Peyer's patch (tissue), 4 donors: ENCODE results near the gene GALNT12. TPM values are rescaled to one million over a fixed set of nuclear protein-coding genes. Genes with fewer than 3 reads are reported as not detected.

Experiments used
- DNase-seq, 3 donors: peaks; one replicate each; pipeline ENCODE4 v3.0.0-alpha.2; 2017 to 2019
- H3K27ac ChIP-seq, 4 donors: fragments of 200-600 bp; sonication (generic); one replicate each; pipeline ENCODE4 v1.5.1; 2016 to 2019
- H3K27me3 ChIP-seq, 2 donors: fragments of 200-600 bp; sonication (generic); one replicate each; pipeline ENCODE4 v1.5.1; 2019
- H3K36me3 ChIP-seq, 3 donors: fragments of 200-600 bp; sonication (generic); one replicate each; pipeline ENCODE4 v1.5.1; 2016 to 2019
- H3K4me1 ChIP-seq, 4 donors: fragments of 200-600 bp; sonication (generic); one replicate each; pipeline ENCODE4 v1.5.1; 2016 to 2019
- H3K4me3 ChIP-seq, 4 donors: fragments of 200-600 bp; sonication (generic); 1 replicate in 3 of 4; 2 replicates in 1 of 4; pipeline ENCODE4 v1.5.1; 2016 to 2019; ENCODE audit warnings: mild to moderate bottlenecking in 1 of 4
- H3K9me3 ChIP-seq, 4 donors: fragments of 200-600 bp; sonication (generic); one replicate each; pipeline ENCODE4 v1.5.1; 2016 to 2019; ENCODE audit warnings: mild to moderate bottlenecking in 1 of 4
- CTCF ChIP-seq, 6 experiments: fragments of 450-650 bp in 4 of 6; fragments of 200-600 bp in 2 of 6; sonication (generic) in 1 of 6; IDR thresholded peaks; one replicate each; pipeline ENCODE4 v1.5.1; 2017 to 2019; ENCODE audit warnings: antibody characterized with exemption in 6 of 6, mild to moderate bottlenecking in 3 of 6, moderate library complexity in 1 of 6
- POLR2A ChIP-seq, 2 donors: fragments of 450-650 bp; IDR thresholded peaks; one replicate each; pipeline ENCODE4 v1.5.1; 2017; ENCODE audit warnings: antibody characterized with exemption in 2 of 2, mild to moderate bottlenecking in 2 of 2, moderate library complexity in 2 of 2
- total RNA-seq, 4 donors: library from RNA; depleted of rRNA; stranded (reverse); fragments of >200 nt; gene quantifications; one replicate each; pipeline ENCODE4 v1.1.0, GENCODE V29; 2016

GALNT12 gene
- total RNA-seq, 4 donors from 2014 or later: 73.6 to 118 (median 93.0) TPM

- TF ChIP-seq CTCF (IDR thresholded peaks at IDR 0.05) (no peak), POLR2A (IDR thresholded peaks at IDR 0.05) (no peak)
- peak overlapping the region in 1 of 4 donors; percentile 87 for H3K27ac ChIP-seq
Measured at GRCh38 chr9:98810102-98810842, 2.8 kb downstream of the GALNT12 start.

GRCh38 chr9:98811051-98811650 is 3.7 kb downstream of the GALNT12 start:
- Histone ChIP-seq H3K27me3 (no peaks in the 10 kb centered on the region), H3K9me3 (no peaks in the 10 kb centered on the region), H3K27ac (no peak overlapping the region), H3K4me3 (no peak overlapping the region), H3K36me3 (no peaks in the 10 kb centered on the region), H3K4me1 (peaks cover 0 to 27% (median 4%) of the 10 kb centered on the region in 4 donors)
- TF ChIP-seq CTCF (IDR thresholded peaks at IDR 0.05) (no peak), POLR2A (IDR thresholded peaks at IDR 0.05) (no peak)
- DNase-seq: peak in 1 of 3 donors; percentile 10

More at GRCh38 chr9:98810102-98810842, 2.8 kb downstream of the GALNT12 start:
- DNase-seq: peak in 1 of 3 donors; percentile 41
- H3K36me3 ChIP-seq: no peaks in the 10 kb centered on the region
- no peaks in the 10 kb centered on the region for H3K9me3 ChIP-seq
- peaks cover 0 to 36% (median 4%) of the 10 kb centered on the region in 4 donors for H3K4me1 ChIP-seq
- H3K4me3 ChIP-seq: no peak overlapping the region
- no peaks in the 10 kb centered on the region for H3K27me3 ChIP-seq

- no peak for DNase-seq
- Histone ChIP-seq H3K27ac (no peak overlapping the region), H3K9me3 (peaks cover 0 to 3% (median 0%) of the 10 kb centered on the region in 4 donors), H3K27me3 (no peaks in the 10 kb centered on the region), H3K36me3 (no peaks in the 10 kb centered on the region), H3K4me1 (no peaks in the 10 kb centered on the region), H3K4me3 (no peak overlapping the region)
- TF ChIP-seq CTCF (IDR thresholded peaks at IDR 0.05) (no peak), POLR2A (IDR thresholded peaks at IDR 0.05) (no peak)
Measured at GRCh38 chr9:98815391-98815951, 8.0 kb downstream of the GALNT12 start.

GRCh38 chr9:98818764-98819163 is 11.3 kb downstream of the GALNT12 start:
- TF ChIP-seq CTCF (IDR thresholded peaks at IDR 0.05) (no peak), POLR2A (IDR thresholded peaks at IDR 0.05) (no peak)
- no peaks in the 10 kb centered on the region for H3K4me1 ChIP-seq
- no peaks in the 10 kb centered on the region for H3K27me3 ChIP-seq
- DNase-seq: no peak
- H3K27ac ChIP-seq: no peak overlapping the region
- H3K9me3 ChIP-seq: peaks cover 0 to 3% (median 0%) of the 10 kb centered on the region in 4 donors
- no peaks in the 10 kb centered on the region for H3K36me3 ChIP-seq
- H3K4me3 ChIP-seq: no peak overlapping the region

GRCh38 chr9:98819231-98819630 is 11.8 kb downstream of the GALNT12 start:
- no peak overlapping the region for H3K4me3 ChIP-seq
- peaks cover 0 to 3% (median 0%) of the 10 kb centered on the region in 4 donors for H3K9me3 ChIP-seq
- H3K27ac ChIP-seq: no peak overlapping the region
- TF ChIP-seq POLR2A (IDR thresholded peaks at IDR 0.05) (no peak), CTCF (IDR thresholded peaks at IDR 0.05) (no peak)
- no peak for DNase-seq
- H3K4me1 ChIP-seq: no peaks in the 10 kb centered on the region
- H3K36me3 ChIP-seq: no peaks in the 10 kb centered on the region
- H3K27me3 ChIP-seq: no peaks in the 10 kb centered on the region
